ENCODE results near the gene UCK1.

DNA sequence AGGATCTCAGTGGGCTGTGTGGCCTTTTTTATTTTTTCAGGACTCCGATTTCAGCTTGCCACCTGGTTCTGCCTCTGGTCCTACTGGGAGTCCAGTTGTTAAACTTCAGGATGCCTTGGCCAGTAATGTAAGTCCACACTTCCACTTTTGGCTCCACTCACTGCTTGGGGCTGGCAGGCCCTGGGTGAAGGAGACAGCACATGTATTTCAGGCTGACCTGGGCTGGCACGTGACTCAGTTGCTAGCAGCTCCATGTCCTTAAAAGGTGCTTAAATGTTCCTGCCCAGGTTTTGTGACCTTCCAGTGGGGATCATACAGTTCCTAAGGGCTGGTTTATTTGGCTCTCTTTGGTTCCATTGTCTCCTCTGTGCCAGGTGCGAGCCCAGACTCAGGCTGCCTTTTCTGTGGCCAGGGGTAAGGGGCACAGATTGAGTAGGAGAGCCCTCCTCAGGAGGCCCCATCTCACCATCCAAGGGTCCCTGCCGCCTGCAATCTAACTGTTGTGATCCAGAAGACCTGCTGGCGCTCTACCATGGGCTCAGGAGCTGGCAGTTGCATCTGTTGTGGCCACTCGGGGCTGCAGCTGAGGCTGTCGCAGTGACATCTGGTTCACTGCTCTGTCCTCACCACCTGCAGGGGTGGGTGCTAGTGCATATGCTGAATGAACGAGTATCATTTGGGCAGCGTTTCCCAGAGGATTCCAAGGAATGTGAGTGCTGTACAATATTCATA is 47.6 kb downstream of the UCK1 start:
- TF ChIP-seq, protein P1, sequence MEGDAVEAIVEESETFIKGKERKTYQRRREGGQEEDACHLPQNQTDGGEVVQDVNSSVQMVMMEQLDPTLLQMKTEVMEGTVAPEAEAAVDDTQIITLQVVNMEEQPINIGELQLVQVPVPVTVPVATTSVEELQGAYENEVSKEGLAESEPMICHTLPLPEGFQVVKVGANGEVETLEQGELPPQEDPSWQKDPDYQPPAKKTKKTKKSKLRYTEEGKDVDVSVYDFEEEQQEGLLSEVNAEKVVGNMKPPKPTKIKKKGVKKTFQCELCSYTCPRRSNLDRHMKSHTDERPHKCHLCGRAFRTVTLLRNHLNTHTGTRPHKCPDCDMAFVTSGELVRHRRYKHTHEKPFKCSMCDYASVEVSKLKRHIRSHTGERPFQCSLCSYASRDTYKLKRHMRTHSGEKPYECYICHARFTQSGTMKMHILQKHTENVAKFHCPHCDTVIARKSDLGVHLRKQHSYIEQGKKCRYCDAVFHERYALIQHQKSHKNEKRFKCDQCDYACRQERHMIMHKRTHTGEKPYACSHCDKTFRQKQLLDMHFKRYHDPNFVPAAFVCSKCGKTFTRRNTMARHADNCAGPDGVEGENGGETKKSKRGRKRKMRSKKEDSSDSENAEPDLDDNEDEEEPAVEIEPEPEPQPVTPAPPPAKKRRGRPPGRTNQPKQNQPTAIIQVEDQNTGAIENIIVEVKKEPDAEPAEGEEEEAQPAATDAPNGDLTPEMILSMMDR (IDR thresholded peaks at IDR 0.05; ENCODE audit: insufficient read depth, low read length) = no peak
- no peak for TF ChIP-seq POLR2AphosphoS5 (IDR thresholded peaks at IDR 0.05; ENCODE audit: low read depth)
